Testis (tissue), 3 donors: ENCODE data around the gene LPCAT2. TPM values are rescaled to one million over a fixed set of nuclear protein-coding genes. Genes with fewer than 3 reads are reported as not detected.
A peak's percentile ranks its signal among the peaks of the same experiment; 100 is the strongest.

Experiments
- DNase-seq: peaks from one replicate; pipeline ENCODE4 v3.0.0-alpha.2; 2019
- H3K27ac ChIP-seq, 2 donors: fragments of 200-600 bp; sonication (generic); one replicate each; pipeline ENCODE4 v1.5.1; 2019
- H3K27me3 ChIP-seq: fragments of 200-600 bp; sonication (generic); one replicate; pipeline ENCODE4 v1.5.1; 2019
- H3K36me3 ChIP-seq: fragments of 200-600 bp; sonication (generic); one replicate; pipeline ENCODE4 v1.5.1; 2017; ENCODE audit warnings: low read depth; ENCODE audit errors: missing control alignments
- H3K4me1 ChIP-seq: fragments of 200-600 bp; sonication (generic); one replicate; pipeline ENCODE4 v1.5.1; 2019
- H3K4me3 ChIP-seq, 2 donors: fragments of 200-600 bp; sonication (generic); one replicate each; pipeline ENCODE4 v1.5.1; 2017 to 2019
- H3K9me3 ChIP-seq: fragments of 200-600 bp; sonication (generic); one replicate; pipeline ENCODE4 v1.5.1; 2017
- POLR2A ChIP-seq: fragments of 450-650 bp; IDR thresholded peaks from one replicate; pipeline ENCODE4 v1.6.1; 2017; ENCODE audit warnings: antibody characterized with exemption, mild to moderate bottlenecking, moderate library complexity
- WGBS, 2 donors: methylation state at CpG; one replicate each; pipeline ENCODE4 v1.1.5; 2018; 5-methylcytosine and 5-hydroxymethylcytosine counted together
- intact Hi-C: fragments of 100-400 bp; cut with DNase I; formaldehyde crosslinking; loops from one replicate; pipeline ENCODE4 v1.15.1; 2023; ENCODE audit warnings: low total_unique reads
- polyA plus RNA-seq: library from polyadenylated mRNA; stranded (reverse); fragments of 350-450 nt; fragmentation: Illumina TruSeq; extraction: RNeasy Lipid Tissue Mini Kit (QIAGEN cat#74804); gene quantifications from one replicate; pipeline ENCODE4 v1.2.3, GENCODE V29; 2014; ENCODE audit warnings: low read depth, low replicate concordance; ENCODE audit not compliant: insufficient read depth
- total RNA-seq, 2 donors: library from RNA; depleted of rRNA; stranded (reverse); fragments of >200 nt; gene quantifications; one replicate each; pipeline ENCODE4 v1.2.3, GENCODE V29; 2016
- TF ChIP-seq, protein P1 (sequence below), 3 experiments: fragments of 450-650 bp in 2 of 3; fragments of 200-600 bp in 1 of 3; sonication (generic) in 1 of 3; IDR thresholded peaks; one replicate each; pipeline ENCODE4 v1.5.1; 2016 to 2019; ENCODE audit warnings: antibody characterized with exemption in 3 of 3, mild to moderate bottlenecking in 2 of 3, moderate library complexity in 1 of 3

LPCAT2 gene
- total and polyA plus RNA-seq, 3 donors from 2014 or later, result 6.9 to 12.0 (median 8.5) TPM

DNA sequence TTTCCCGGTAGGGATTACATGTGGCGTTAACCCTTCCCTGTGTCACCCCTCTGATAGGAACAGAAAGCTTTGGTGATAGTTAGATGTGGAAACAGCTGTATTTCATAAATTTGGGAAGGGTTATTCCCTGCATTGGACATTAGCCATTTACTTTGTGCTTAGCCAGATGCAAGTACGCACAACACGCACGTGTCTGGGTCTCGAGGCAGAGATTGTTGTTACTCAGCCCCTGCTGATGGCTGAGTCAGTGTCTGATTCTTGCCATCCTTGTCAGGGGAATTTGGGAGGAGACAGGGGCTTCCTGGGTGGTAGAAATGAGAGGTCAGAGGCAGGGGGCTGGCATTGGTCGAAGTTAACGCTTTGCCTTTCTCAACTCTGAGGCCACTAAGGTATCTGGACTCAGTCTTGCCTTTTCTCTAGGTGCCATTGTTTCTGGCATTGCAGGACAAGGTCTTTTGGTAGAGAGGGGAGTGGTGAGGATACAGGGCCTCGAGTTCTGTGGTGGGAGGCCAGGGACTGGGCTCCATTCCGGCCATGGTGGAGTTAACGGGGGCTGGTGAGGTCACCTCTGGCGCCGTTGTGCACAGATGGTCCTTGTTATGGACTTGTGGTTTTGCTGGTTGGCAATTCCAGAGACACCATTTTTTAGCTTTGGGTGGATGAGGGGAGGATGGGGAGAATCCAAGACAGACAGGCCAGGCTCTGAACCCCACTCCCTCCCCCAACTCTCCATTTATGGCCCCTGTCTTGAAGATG, 21.6 kb upstream of the LPCAT2 start:
- Histone ChIP-seq H3K4me1 (no peaks in the 10 kb centered on the region), H3K4me3 (no peak overlapping the region), H3K36me3 (no peaks in the 10 kb centered on the region), H3K27ac (peak overlapping the region in 1 of 2 donors; percentile 30), H3K9me3 (no peaks in the 10 kb centered on the region), H3K27me3 (no peaks in the 10 kb centered on the region)
- DNase-seq, result peak; percentile 24
- no peak for TF ChIP-seq POLR2A
- TF ChIP-seq, protein P1, sequence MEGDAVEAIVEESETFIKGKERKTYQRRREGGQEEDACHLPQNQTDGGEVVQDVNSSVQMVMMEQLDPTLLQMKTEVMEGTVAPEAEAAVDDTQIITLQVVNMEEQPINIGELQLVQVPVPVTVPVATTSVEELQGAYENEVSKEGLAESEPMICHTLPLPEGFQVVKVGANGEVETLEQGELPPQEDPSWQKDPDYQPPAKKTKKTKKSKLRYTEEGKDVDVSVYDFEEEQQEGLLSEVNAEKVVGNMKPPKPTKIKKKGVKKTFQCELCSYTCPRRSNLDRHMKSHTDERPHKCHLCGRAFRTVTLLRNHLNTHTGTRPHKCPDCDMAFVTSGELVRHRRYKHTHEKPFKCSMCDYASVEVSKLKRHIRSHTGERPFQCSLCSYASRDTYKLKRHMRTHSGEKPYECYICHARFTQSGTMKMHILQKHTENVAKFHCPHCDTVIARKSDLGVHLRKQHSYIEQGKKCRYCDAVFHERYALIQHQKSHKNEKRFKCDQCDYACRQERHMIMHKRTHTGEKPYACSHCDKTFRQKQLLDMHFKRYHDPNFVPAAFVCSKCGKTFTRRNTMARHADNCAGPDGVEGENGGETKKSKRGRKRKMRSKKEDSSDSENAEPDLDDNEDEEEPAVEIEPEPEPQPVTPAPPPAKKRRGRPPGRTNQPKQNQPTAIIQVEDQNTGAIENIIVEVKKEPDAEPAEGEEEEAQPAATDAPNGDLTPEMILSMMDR (IDR thresholded peaks at IDR 0.05), result no peak
- 82 to 85% methylated on average over 13 of the region's 13 CpGs for WGBS, 2 donors
- intact Hi-C loops, result no loop called here

DNA sequence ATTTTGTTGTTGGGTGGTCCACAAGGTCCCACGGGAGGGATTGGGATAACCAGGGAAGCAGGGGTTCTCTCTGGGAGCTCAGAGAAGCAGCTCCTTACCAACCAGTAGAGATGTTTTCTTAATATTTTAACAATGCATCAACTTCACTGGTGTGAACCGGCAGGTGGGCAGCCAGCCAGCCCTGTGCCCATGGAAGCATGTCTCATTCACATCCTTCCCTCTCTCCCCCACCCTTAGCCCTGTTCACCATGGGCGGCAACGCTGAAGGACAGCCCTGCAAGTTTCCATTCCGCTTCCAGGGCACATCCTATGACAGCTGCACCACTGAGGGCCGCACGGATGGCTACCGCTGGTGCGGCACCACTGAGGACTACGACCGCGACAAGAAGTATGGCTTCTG, 20.6 kb upstream of the LPCAT2 start:
- no peak for DNase-seq
- TF ChIP-seq POLR2A, result no peak
- TF ChIP-seq, protein P1 (IDR thresholded peaks at IDR 0.05), result no peak
- intact Hi-C loops, result no loop called here
- WGBS, 2 donors, result 93 to 95% methylated on average over 12 of the region's 12 CpGs
- Histone ChIP-seq H3K27ac (no peak overlapping the region), H3K4me1 (no peaks in the 10 kb centered on the region), H3K27me3 (no peaks in the 10 kb centered on the region), H3K4me3 (no peak overlapping the region), H3K9me3 (no peaks in the 10 kb centered on the region), H3K36me3 (no peaks in the 10 kb centered on the region)

DNA sequence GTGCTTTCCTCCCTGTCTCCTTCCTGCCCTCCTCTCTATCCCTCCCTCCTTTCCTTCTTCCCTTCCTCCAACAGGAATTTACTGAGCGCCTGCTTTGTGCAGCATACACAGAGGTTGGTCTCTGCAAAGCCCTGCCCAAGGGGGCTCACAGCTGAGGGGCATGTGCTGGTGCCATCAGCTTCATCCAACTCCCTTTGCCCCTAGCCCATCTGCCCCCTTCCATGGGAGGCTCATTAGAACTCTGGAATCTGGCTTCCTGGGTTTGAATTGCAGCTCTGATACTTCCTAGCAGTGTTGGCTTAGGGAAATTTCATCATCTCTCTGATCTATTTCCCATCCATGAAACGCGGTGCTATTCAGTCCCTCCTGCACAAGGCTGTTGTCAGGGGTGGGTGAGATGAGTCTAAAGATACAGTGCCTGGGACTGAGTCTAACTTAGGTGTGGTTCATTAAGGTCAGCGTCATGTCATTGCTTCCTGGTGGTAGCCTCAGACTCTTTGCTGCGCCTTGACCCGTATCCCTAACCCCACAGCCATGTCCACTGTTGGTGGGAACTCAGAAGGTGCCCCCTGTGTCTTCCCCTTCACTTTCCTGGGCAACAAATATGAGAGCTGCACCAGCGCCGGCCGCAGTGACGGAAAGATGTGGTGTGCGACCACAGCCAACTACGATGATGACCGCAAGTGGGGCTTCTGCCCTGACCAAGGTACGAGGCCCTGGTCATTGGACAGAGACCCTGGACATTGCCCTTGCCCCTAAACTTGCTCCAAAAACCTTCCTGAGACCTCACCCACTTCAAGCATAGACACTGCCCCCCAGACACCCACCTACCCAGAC, 19.5 kb upstream of the LPCAT2 start:
- no peak for DNase-seq
- no peaks in the 10 kb centered on the region for H3K36me3 ChIP-seq
- WGBS, 2 donors, result 95 to 97% methylated on average over 10 to 14 of the region's 14 CpGs
- no peaks in the 10 kb centered on the region for H3K27me3 ChIP-seq
- no peak overlapping the region for H3K27ac ChIP-seq
- H3K4me1 ChIP-seq, result no peaks in the 10 kb centered on the region
- H3K9me3 ChIP-seq, result no peaks in the 10 kb centered on the region
- TF ChIP-seq POLR2A, result no peak
- TF ChIP-seq, protein P1 (IDR thresholded peaks at IDR 0.05), result no peak
- intact Hi-C loops, result no loop called here
- no peak overlapping the region for H3K4me3 ChIP-seq

DNA sequence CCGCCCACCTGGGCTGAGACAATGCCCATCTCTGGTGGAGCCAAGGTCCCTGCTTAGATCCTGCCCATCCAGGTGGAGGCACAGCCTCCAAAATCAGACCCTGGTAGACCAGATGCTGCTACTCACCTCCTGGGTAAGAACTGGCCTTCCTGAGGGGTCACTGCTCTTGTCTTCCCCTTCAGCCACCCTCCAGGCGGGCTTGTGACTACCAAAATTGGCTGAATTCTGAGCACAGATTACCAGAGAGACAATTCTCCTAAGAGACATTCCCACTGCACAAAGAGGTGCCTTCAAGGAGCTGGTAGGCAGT, 19.0 kb upstream of the LPCAT2 start:
- peaks cover 3% of the 10 kb centered on the region for H3K4me1 ChIP-seq
- 97 to 100% methylated on average over 1 to 2 of the region's 2 CpGs for WGBS, 2 donors
- H3K27ac ChIP-seq, result peak overlapping the region in 1 of 2 donors; percentile 63
- H3K4me3 ChIP-seq, result no peak overlapping the region
- no peak for DNase-seq
- H3K27me3 ChIP-seq, result no peaks in the 10 kb centered on the region
- TF ChIP-seq, protein P1 (IDR thresholded peaks at IDR 0.05), result no peak
- TF ChIP-seq POLR2A, result no peak
- H3K36me3 ChIP-seq, result no peaks in the 10 kb centered on the region
- intact Hi-C loops, result no loop called here
- no peaks in the 10 kb centered on the region for H3K9me3 ChIP-seq
